ENCODE results near the gene SLC2A10.

The SLC2A10 gene

GRCh38 chr20:46743088-46743487, 33.6 kb downstream of the SLC2A10 start:
- Histone ChIP-seq H3K4me3 (ENCODE audit: low read length) (no peak overlapping the region), H3K27ac (ENCODE audit: low read length) (no peak overlapping the region), H3K9ac (ENCODE audit: low read depth, low read length) (no peak overlapping the region), H3K27me3 (ENCODE audit: insufficient read depth, low read length) (no peaks in the 10 kb centered on the region), H3K36me3 (ENCODE audit: insufficient read depth, low read depth, low read length) (no peaks in the 10 kb centered on the region), H3K4me1 (ENCODE audit: insufficient read depth, low read length) (peaks cover 3% of the 10 kb centered on the region; the same call in 1 of the 2 replicates), H3K9me3 (ENCODE audit: insufficient read depth, low read depth, low read length) (no peaks in the 10 kb centered on the region)

GRCh38 chr20:46746956-46747526, 37.6 kb downstream of the SLC2A10 start:
- no peak overlapping the region for H3K4me3 ChIP-seq (ENCODE audit: low read length)
- H3K9ac ChIP-seq (ENCODE audit: low read depth, low read length), result no peak overlapping the region
- H3K27ac ChIP-seq (ENCODE audit: low read length), result no peak overlapping the region
- H3K9me3 ChIP-seq (ENCODE audit: insufficient read depth, low read depth, low read length), result no peaks in the 10 kb centered on the region
- H3K36me3 ChIP-seq (ENCODE audit: insufficient read depth, low read depth, low read length), result no peaks in the 10 kb centered on the region
- H3K27me3 ChIP-seq (ENCODE audit: insufficient read depth, low read length), result no peaks in the 10 kb centered on the region
- H3K4me1 ChIP-seq (ENCODE audit: insufficient read depth, low read length), result peaks cover 3% of the 10 kb centered on the region; the same call in 1 of the 2 replicates

- H3K36me3 ChIP-seq (ENCODE audit: insufficient read depth, low read depth, low read length), result no peaks in the 10 kb centered on the region
Observed at GRCh38 chr20:46749147-46749546, 39.7 kb downstream of the SLC2A10 start.

GRCh38 chr20:46751856-46752255, 42.4 kb downstream of the SLC2A10 start:
- no peak overlapping the region for H3K4me3 ChIP-seq (ENCODE audit: low read length)
- no peak overlapping the region for H3K9ac ChIP-seq (ENCODE audit: low read depth, low read length)
- H3K36me3 ChIP-seq (ENCODE audit: insufficient read depth, low read depth, low read length), result no peaks in the 10 kb centered on the region
- no peak overlapping the region for H3K27ac ChIP-seq (ENCODE audit: low read length)
- H3K27me3 ChIP-seq (ENCODE audit: insufficient read depth, low read length), result no peaks in the 10 kb centered on the region
- H3K4me1 ChIP-seq (ENCODE audit: insufficient read depth, low read length), result peaks cover 3% of the 10 kb centered on the region; the same call in 1 of the 2 replicates
- no peaks in the 10 kb centered on the region for H3K9me3 ChIP-seq (ENCODE audit: insufficient read depth, low read depth, low read length)

More at GRCh38 chr20:46749147-46749546, 39.7 kb downstream of the SLC2A10 start:
- H3K9me3 ChIP-seq (ENCODE audit: insufficient read depth, low read depth, low read length), result no peaks in the 10 kb centered on the region
- H3K27me3 ChIP-seq (ENCODE audit: insufficient read depth, low read length), result no peaks in the 10 kb centered on the region
- H3K4me3 ChIP-seq (ENCODE audit: low read length), result no peak overlapping the region
- no peak overlapping the region for H3K9ac ChIP-seq (ENCODE audit: low read depth, low read length)
- peaks cover 3% of the 10 kb centered on the region; the same call in 1 of the 2 replicates for H3K4me1 ChIP-seq (ENCODE audit: insufficient read depth, low read length)
- H3K27ac ChIP-seq (ENCODE audit: low read length), result no peak overlapping the region

GRCh38 chr20:46752728-46753127, 43.3 kb downstream of the SLC2A10 start:
- Histone ChIP-seq H3K36me3 (ENCODE audit: insufficient read depth, low read depth, low read length) (no peaks in the 10 kb centered on the region), H3K4me3 (ENCODE audit: low read length) (no peak overlapping the region), H3K27ac (ENCODE audit: low read length) (no peak overlapping the region), H3K4me1 (ENCODE audit: insufficient read depth, low read length) (no peaks in the 10 kb centered on the region), H3K9me3 (ENCODE audit: insufficient read depth, low read depth, low read length) (no peaks in the 10 kb centered on the region), H3K27me3 (ENCODE audit: insufficient read depth, low read length) (no peaks in the 10 kb centered on the region), H3K9ac (ENCODE audit: low read depth, low read length) (no peak overlapping the region)

- Histone ChIP-seq H3K27ac (ENCODE audit: low read length) (no peak overlapping the region), H3K4me3 (ENCODE audit: low read length) (no peak overlapping the region)
Observed at GRCh38 chr20:46755483-46756413, 46.3 kb downstream of the SLC2A10 start.

GRCh38 chr20:46756419-46756818, 47.0 kb downstream of the SLC2A10 start:
- Histone ChIP-seq H3K36me3 (ENCODE audit: insufficient read depth, low read depth, low read length) (no peaks in the 10 kb centered on the region), H3K9ac (ENCODE audit: low read depth, low read length) (no peak overlapping the region), H3K27ac (ENCODE audit: low read length) (no peak overlapping the region), H3K9me3 (ENCODE audit: insufficient read depth, low read depth, low read length) (no peaks in the 10 kb centered on the region), H3K4me1 (ENCODE audit: insufficient read depth, low read length) (no peaks in the 10 kb centered on the region), H3K4me3 (ENCODE audit: low read length) (no peak overlapping the region), H3K27me3 (ENCODE audit: insufficient read depth, low read length) (no peaks in the 10 kb centered on the region)

More at GRCh38 chr20:46755483-46756413, 46.3 kb downstream of the SLC2A10 start:
- Histone ChIP-seq H3K9me3 (ENCODE audit: insufficient read depth, low read depth, low read length) (no peaks in the 10 kb centered on the region), H3K4me1 (ENCODE audit: insufficient read depth, low read length) (no peaks in the 10 kb centered on the region), H3K27me3 (ENCODE audit: insufficient read depth, low read length) (no peaks in the 10 kb centered on the region), H3K36me3 (ENCODE audit: insufficient read depth, low read depth, low read length) (no peaks in the 10 kb centered on the region), H3K9ac (ENCODE audit: low read depth, low read length) (no peak overlapping the region)

GRCh38 chr20:46757135-46757534, 47.7 kb downstream of the SLC2A10 start:
- H3K27me3 ChIP-seq (ENCODE audit: insufficient read depth, low read length), result no peaks in the 10 kb centered on the region
- H3K27ac ChIP-seq (ENCODE audit: low read length), result no peak overlapping the region
- no peak overlapping the region for H3K4me3 ChIP-seq (ENCODE audit: low read length)
- no peaks in the 10 kb centered on the region for H3K36me3 ChIP-seq (ENCODE audit: insufficient read depth, low read depth, low read length)
- H3K9me3 ChIP-seq (ENCODE audit: insufficient read depth, low read depth, low read length), result no peaks in the 10 kb centered on the region
- no peak overlapping the region for H3K9ac ChIP-seq (ENCODE audit: low read depth, low read length)
- no peaks in the 10 kb centered on the region for H3K4me1 ChIP-seq (ENCODE audit: insufficient read depth, low read length)

- H3K9ac ChIP-seq (ENCODE audit: low read depth, low read length), result no peak overlapping the region
- H3K27me3 ChIP-seq (ENCODE audit: insufficient read depth, low read length), result no peaks in the 10 kb centered on the region
- no peak overlapping the region for H3K4me3 ChIP-seq (ENCODE audit: low read length)
- H3K27ac ChIP-seq (ENCODE audit: low read length), result no peak overlapping the region
- no peaks in the 10 kb centered on the region for H3K36me3 ChIP-seq (ENCODE audit: insufficient read depth, low read depth, low read length)
- no peaks in the 10 kb centered on the region for H3K4me1 ChIP-seq (ENCODE audit: insufficient read depth, low read length)
- no peaks in the 10 kb centered on the region for H3K9me3 ChIP-seq (ENCODE audit: insufficient read depth, low read depth, low read length)
Observed at GRCh38 chr20:46757754-46758678, 48.6 kb downstream of the SLC2A10 start.

GRCh38 chr20:46758929-46759669, 49.6 kb downstream of the SLC2A10 start:
- Histone ChIP-seq H3K27me3 (ENCODE audit: insufficient read depth, low read length) (no peaks in the 10 kb centered on the region), H3K36me3 (ENCODE audit: insufficient read depth, low read depth, low read length) (no peaks in the 10 kb centered on the region), H3K9ac (ENCODE audit: low read depth, low read length) (no peak overlapping the region), H3K9me3 (ENCODE audit: insufficient read depth, low read depth, low read length) (no peaks in the 10 kb centered on the region), H3K4me3 (ENCODE audit: low read length) (no peak overlapping the region), H3K4me1 (ENCODE audit: insufficient read depth, low read length) (no peaks in the 10 kb centered on the region), H3K27ac (ENCODE audit: low read length) (no peak overlapping the region)

- no peak overlapping the region for H3K9ac ChIP-seq (ENCODE audit: low read depth, low read length)
- H3K4me3 ChIP-seq (ENCODE audit: low read length), result no peak overlapping the region
- no peaks in the 10 kb centered on the region for H3K36me3 ChIP-seq (ENCODE audit: insufficient read depth, low read depth, low read length)
- no peak overlapping the region for H3K27ac ChIP-seq (ENCODE audit: low read length)
- no peaks in the 10 kb centered on the region for H3K4me1 ChIP-seq (ENCODE audit: insufficient read depth, low read length)
- H3K27me3 ChIP-seq (ENCODE audit: insufficient read depth, low read length), result no peaks in the 10 kb centered on the region
- H3K9me3 ChIP-seq (ENCODE audit: insufficient read depth, low read depth, low read length), result no peaks in the 10 kb centered on the region
Observed at GRCh38 chr20:46761566-46761965, 52.1 kb downstream of the SLC2A10 start.

Data from iPS-20b (cell line).